Sciatic nerve (tissue), 2 donors: ENCODE measurements around the gene ACSL3. TPM values are rescaled to one million over a fixed set of nuclear protein-coding genes. Genes with fewer than 3 reads are reported as not detected.

Source experiments
- ATAC-seq: fragments of 200-7000 bp; cut with Tn5 transposase; one replicate; pipeline ENCODE4 v1.9.1; 2020; ENCODE audit warnings: mild to moderate bottlenecking, moderate library complexity
- DNase-seq: peaks from one replicate; pipeline ENCODE4 v3.0.0-alpha.2; 2020; ENCODE audit warnings: low spot score
- intact Hi-C: fragments of 100-400 bp; cut with DNase I; formaldehyde crosslinking; loops from one replicate; pipeline ENCODE4 v1.14.2; 2022
- total RNA-seq: library from RNA; stranded (reverse); fragmentation: NEBNext Ultra II Directional; extraction: Animal tissue kit (Norgen Biotek cat#: 25700); gene quantifications from one replicate; pipeline ENCODE4 v1.2.1, GENCODE V29; 2021
- donor health status: DM: no; HTN: no; CAD: no.
- donor health status: DM: no; HTN: no; CAD: no.

Gene ACSL3
- total RNA-seq, 1 donor from 2014 or later, result 70.5 TPM

GRCh38 chr2:222949690-222950323, 89.0 kb downstream of the ACSL3 start:
- intact Hi-C loops, result no loop called here
- ATAC-seq, result no peak

GRCh38 chr2:222950638-222951285, 89.9 kb downstream of the ACSL3 start:
- intact Hi-C loops, result no loop called here
- ATAC-seq (no peak), DNase-seq (no peak)

More at GRCh38 chr2:222949690-222950323, 89.0 kb downstream of the ACSL3 start:
- no peak for DNase-seq

GRCh38 chr2:222952204-222952603, 91.4 kb downstream of the ACSL3 start:
- DNase-seq (no peak), ATAC-seq (no peak)
- intact Hi-C loops, result no loop called here

DNA sequence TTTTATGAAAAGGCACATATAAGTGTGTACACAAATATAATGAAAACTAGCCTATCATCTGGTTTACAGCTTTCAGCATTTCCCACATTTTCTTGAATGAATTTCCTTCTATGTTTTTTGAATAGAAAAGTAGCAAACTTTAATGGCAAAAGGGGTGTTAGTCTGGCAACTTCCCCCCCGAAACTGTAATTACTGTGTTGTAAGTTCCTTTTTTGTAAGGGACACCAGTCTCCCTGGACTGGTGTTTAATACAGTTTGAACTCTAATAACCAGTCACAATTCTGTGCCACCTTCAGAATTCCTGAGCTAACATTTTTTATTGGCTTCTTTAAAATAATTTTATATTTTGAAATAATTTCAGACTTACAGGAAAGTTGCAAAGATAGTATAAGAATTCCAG, 94.2 kb downstream of the ACSL3 start:
- ATAC-seq (no peak), DNase-seq (no peak)
- intact Hi-C loops, result no loop called here

DNA sequence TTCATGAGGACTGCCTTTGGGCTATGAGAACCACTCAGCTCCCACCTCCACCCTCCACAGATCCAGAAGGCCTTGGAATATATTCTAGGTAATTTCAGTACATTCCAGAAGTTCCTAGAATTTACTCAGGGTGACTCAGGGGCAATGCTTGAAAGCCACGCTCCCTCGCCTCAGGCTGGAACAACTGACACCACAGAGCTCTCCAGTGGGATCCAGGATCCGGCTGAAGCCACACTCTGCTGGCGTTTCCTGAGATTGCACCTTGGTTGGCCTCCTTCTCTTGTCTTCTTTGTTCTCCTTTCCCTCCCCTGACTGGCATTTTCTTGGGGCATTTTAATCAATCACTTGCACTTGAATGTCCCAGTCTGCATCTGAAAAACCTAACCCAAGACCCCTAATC, 98.5 kb downstream of the ACSL3 start:
- DNase-seq (no peak), ATAC-seq (no peak)
- intact Hi-C loops, result no loop called here

- no peak for DNase-seq
- intact Hi-C loops, result no loop called here
- no peak for ATAC-seq
These were observed 99.3 kb downstream of the ACSL3 start for GRCh38 chr2:222960126-222960525.

DNA sequence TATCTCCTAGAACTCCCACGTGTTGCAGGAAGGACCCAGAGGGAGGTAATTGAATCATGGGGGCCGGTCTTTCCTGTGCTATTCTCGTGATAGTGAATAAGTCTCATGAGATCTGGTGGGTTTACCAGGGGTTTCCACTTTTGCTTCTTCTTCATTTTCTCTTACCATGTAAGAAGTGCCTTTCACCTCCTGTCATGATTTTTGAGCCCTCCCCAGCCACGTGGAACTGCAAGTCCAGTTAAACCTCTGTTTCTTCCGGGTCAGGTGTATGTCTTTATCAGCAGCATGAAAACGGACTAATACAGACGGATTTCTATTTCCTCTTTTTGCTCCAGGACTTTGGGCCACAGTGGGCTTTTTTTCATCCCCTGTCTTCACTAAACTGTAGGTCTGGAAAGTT, 102.8 kb downstream of the ACSL3 start:
- DNase-seq (no peak), ATAC-seq (no peak)
- intact Hi-C loops, result no loop called here

- ATAC-seq, result no peak
- intact Hi-C loops, result no loop called here
- no peak for DNase-seq
These were observed 103.7 kb downstream of the ACSL3 start for GRCh38 chr2:222964376-222965031.

DNA sequence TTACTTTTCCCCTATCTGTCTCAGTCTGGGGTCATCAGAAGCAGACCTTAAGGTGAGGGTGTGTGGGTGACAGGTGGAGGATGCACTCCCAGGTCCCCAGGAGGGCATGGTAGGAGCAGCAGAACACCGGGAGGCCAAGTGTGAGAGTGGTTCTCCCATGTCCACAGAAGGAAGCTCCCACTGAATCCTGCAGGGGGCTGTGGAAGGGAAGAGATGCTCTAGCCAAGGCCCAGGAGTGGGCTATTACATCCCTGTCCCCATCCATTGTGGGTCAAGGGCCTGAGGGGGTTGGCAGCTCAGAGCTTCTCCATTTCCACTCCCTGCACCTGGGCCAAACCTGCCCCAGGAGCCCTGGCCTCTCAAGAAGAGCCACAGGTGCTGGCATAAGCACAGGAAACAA, 104.7 kb downstream of the ACSL3 start:
- intact Hi-C loops, result no loop called here
- no peak for ATAC-seq
- DNase-seq, result no peak

- no peak for ATAC-seq
- intact Hi-C loops, result no loop called here
- DNase-seq, result no peak
These were observed 107.8 kb downstream of the ACSL3 start for GRCh38 chr2:222968550-222969155.

- ATAC-seq, result no peak
- intact Hi-C loops, result no loop called here
- no peak for DNase-seq
These were observed 108.7 kb downstream of the ACSL3 start for GRCh38 chr2:222969491-222969890.

DNA sequence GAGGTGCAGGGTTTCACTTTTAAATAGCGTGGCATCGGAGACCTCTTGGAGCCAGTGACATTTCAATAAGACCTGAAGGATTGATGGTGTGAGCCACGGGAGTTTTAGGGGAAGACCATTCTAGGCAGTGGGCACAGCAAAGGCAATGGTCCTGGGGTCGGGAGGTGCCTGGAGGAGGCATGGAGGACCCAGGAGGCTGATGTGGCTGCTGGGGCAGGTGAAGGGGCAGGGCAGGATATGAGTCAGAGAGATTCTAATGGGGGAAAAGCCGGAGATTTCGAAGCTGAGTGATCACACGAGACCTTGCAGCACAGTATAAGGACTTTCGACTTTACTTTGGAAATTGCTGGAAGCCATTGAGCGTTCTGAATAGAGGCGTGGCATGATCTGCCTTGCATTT, 111.6 kb downstream of the ACSL3 start:
- ATAC-seq (peak; percentile 11), DNase-seq (no peak)
- intact Hi-C loops, result loop anchor here (10.0 kb wide), 1 partner anchor 822 kb away; no protein-coding TSS in a partner anchor

DNA sequence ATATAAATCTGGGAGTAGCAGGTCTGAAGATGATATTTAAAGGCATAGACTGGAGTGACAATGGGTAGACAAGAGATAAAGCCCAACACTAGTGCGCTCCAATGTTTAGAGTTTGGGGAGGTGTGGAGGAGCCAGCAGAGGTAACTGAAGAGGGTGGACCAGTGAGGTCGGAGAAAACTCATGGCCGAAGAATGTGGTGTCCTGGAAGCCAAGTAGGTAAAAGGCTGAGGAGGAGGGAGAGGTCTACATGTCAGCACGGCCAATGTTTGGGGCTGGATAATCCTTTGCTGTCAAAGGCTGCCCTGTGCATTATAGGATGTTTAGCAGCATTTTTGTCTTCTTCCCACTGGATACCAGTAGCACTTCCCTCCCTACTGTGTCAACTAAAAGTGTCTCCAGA, 112.4 kb downstream of the ACSL3 start:
- DNase-seq (no peak), ATAC-seq (no peak)
- intact Hi-C loops, result loop anchor here (10.0 kb wide), 1 partner anchor 822 kb away; no protein-coding TSS in a partner anchor

- ATAC-seq, result no peak
These were observed 112.9 kb downstream of the ACSL3 start for GRCh38 chr2:222973733-222974132.

DNA sequence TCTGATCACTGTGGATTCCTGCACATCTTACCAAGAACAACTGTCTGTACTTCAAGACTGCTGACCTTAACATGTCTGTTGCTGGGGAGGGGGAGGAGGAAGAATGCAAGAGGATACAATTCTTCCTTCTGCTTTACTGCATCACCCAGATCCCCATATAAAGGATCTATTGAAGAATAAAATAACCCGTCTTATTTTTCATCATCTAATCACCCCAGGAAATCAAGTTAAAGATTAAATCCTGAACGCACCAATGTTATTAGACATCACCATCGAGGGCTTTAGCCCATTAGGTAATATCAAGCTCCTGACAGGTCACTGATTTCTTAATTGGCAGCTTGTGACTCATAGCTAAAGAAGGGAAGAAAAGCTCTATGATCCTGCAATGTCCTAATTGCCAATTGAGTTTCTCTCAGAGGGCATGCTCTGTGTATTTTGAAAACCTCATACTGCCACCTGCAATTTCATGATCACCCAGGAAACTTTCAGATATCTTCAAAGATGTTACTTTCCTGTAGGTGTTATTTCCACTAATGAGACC, 115.8 kb downstream of the ACSL3 start:
- DNase-seq, result no peak
- ATAC-seq, result no peak
- intact Hi-C loops, result loop anchor here (10.0 kb wide), 1 partner anchor 818 kb away; no protein-coding TSS in a partner anchor

More at GRCh38 chr2:222973733-222974132, 112.9 kb downstream of the ACSL3 start:
- DNase-seq, result no peak
- intact Hi-C loops, result loop anchor here (10.0 kb wide), 1 partner anchor 821 kb away; no protein-coding TSS in a partner anchor

GRCh38 chr2:222977121-222977520, 116.3 kb downstream of the ACSL3 start:
- ATAC-seq (no peak), DNase-seq (no peak)
- intact Hi-C loops, result loop anchor here (10.0 kb wide), 1 partner anchor 818 kb away; no protein-coding TSS in a partner anchor

DNA sequence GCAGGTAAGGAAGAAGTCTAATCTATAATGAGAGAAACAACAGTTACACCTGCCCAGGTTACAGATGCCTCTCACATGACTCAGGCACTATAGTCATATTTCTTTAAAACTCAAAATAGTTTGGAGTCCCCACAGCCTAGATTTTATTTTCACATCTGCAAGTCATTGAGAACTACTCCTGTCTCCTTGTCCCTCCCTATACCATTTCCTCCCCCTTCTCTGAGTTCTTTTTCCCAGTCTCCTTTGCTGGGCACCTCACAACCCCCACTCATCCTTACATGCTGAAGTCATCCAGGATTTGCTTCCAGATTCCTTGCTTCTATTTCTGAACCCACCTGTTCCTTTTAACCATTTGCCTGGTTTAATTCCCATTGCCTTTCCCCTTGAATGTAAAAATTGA, 118.0 kb downstream of the ACSL3 start:
- intact Hi-C loops, result loop anchor here (10.0 kb wide), 1 partner anchor 816 kb away; no protein-coding TSS in a partner anchor
- ATAC-seq, result no peak
- no peak for DNase-seq

- intact Hi-C loops, result loop anchor here (10.0 kb wide), 1 partner anchor 815 kb away; no protein-coding TSS in a partner anchor
- ATAC-seq (no peak), DNase-seq (no peak)
These were observed 118.6 kb downstream of the ACSL3 start for GRCh38 chr2:222979484-222979883.
